ENCODE data around the gene NCKIPSD. TPM values are rescaled to one million over a fixed set of nuclear protein-coding genes. Genes with fewer than 3 reads are reported as not detected.

The NCKIPSD gene
- total RNA-seq, 1 donor from 2014 or later: 18.3 TPM

DNA sequence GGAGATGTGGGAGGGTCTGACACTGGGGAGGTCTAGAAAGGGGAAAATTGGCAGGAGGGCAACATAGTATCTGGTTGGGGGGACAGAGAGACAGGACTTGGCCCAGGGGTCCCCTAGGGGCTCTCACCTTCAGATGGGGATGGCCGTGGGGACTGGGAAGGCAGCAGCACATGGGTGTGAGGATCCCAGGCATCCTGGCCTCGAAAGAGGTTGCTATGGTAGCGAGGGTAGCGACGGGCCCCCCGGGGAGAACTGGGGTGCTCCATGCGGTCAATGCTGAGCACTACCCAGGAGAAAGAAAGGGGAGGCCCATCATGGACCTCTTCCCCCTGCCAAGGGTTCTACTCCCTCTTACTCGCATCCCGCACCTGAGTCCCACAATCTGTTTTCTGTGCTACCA is 38.0 kb downstream of the NCKIPSD start:
- no peak for DNase-seq
- TF ChIP-seq, protein P1, sequence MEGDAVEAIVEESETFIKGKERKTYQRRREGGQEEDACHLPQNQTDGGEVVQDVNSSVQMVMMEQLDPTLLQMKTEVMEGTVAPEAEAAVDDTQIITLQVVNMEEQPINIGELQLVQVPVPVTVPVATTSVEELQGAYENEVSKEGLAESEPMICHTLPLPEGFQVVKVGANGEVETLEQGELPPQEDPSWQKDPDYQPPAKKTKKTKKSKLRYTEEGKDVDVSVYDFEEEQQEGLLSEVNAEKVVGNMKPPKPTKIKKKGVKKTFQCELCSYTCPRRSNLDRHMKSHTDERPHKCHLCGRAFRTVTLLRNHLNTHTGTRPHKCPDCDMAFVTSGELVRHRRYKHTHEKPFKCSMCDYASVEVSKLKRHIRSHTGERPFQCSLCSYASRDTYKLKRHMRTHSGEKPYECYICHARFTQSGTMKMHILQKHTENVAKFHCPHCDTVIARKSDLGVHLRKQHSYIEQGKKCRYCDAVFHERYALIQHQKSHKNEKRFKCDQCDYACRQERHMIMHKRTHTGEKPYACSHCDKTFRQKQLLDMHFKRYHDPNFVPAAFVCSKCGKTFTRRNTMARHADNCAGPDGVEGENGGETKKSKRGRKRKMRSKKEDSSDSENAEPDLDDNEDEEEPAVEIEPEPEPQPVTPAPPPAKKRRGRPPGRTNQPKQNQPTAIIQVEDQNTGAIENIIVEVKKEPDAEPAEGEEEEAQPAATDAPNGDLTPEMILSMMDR (IDR thresholded peaks at IDR 0.05): no peak
- Histone ChIP-seq H3K9me3 (no peaks in the 10 kb centered on the region), H3K27me3 (no peaks in the 10 kb centered on the region), H3K27ac (no peak overlapping the region), H3K4me1 (no peaks in the 10 kb centered on the region), H3K36me3 (no peaks in the 10 kb centered on the region), H3K4me3 (no peak overlapping the region)
- ATAC-seq: no peak
- intact Hi-C loops (cut with DNase I): no loop called here

DNA sequence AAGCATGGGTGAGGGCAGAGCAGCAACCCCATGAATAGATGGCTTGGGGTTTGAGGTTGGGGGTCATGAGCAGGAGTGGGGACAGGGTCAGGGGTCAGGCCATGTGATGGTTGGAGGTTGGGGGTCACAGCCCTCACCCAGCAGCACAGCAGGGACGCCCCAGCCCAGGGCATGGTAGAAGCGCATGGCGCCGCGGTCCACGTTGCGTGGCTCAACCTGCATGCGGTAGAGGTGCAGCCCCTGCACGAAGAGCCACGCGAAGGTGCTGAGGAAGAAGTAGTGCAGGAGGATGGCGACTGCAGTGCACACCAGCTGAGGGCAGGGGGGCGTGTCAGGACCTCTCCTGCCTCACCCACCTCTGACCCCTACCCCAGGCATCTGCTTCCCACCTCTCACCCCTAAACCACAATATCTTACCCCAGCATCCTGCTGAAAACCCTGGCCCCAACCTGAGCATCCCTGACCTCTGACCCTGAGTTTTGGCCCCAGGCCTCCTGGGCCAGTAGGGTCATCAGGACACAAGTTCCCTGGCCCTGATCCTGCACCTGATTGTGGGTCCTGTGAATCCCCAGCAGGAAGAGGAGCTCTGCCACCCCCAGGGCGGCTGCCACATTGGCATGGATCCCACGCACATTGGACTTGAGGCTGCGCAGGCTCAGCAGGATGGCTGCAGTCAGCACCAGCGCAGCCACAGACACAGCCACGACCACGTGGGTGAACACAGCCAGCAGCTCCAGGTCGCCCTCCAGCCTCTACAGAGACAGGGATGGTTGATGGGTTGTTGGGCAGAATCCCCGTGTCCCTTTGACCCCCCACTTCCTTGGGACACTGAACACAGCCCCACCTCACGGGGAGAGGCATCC is 40.6 kb downstream of the NCKIPSD start:
- H3K9me3 ChIP-seq: no peaks in the 10 kb centered on the region
- TF ChIP-seq, protein P1 (IDR thresholded peaks at IDR 0.05): no peak
- H3K27ac ChIP-seq: no peak overlapping the region
- intact Hi-C loops (cut with DNase I): no loop called here
- no peaks in the 10 kb centered on the region for H3K4me1 ChIP-seq
- H3K27me3 ChIP-seq: no peaks in the 10 kb centered on the region
- ATAC-seq: no peak
- H3K36me3 ChIP-seq: no peaks in the 10 kb centered on the region
- no peak for DNase-seq
- no peak overlapping the region for H3K4me3 ChIP-seq

GRCh38 chr3:48642605-48643004 is 43.1 kb downstream of the NCKIPSD start:
- Histone ChIP-seq H3K27ac (no peak overlapping the region), H3K4me3 (no peak overlapping the region), H3K9me3 (no peaks in the 10 kb centered on the region), H3K4me1 (no peaks in the 10 kb centered on the region), H3K27me3 (no peaks in the 10 kb centered on the region), H3K36me3 (no peaks in the 10 kb centered on the region)
- TF ChIP-seq, protein P1 (IDR thresholded peaks at IDR 0.05): no peak
- DNase-seq (no peak), ATAC-seq (no peak)
- intact Hi-C loops (cut with DNase I): no loop called here

DNA sequence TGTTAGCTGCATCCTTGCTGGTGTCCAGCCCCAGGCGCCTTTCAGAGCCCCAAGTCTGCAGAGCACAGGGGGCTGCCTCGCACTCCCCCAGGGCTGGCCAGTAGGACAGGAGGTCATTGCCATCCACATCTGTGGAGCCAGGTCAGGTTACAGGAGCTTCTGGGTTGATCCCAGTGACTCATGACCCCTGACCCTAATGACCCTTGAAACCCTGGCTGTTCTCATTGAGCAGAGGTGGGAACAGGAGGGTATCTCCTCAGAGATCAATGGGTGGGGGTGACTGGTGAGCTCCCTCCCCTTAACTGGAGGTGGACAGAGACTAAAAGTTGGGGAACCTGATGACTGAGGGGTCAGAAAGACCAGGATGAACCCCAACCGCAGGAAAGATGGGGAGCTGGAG is 44.3 kb downstream of the NCKIPSD start:
- no peak overlapping the region for H3K27ac ChIP-seq
- H3K4me1 ChIP-seq: peaks cover 1% of the 10 kb centered on the region
- H3K4me3 ChIP-seq: no peak overlapping the region
- TF ChIP-seq, protein P1 (IDR thresholded peaks at IDR 0.05): no peak
- H3K36me3 ChIP-seq: no peaks in the 10 kb centered on the region
- no peaks in the 10 kb centered on the region for H3K9me3 ChIP-seq
- no peaks in the 10 kb centered on the region for H3K27me3 ChIP-seq
- ATAC-seq: no peak
- no peak for DNase-seq
- intact Hi-C loops (cut with DNase I): no loop called here

GRCh38 chr3:48639944-48640606 is 45.6 kb downstream of the NCKIPSD start:
- intact Hi-C loops (cut with DNase I): no loop called here
- ATAC-seq: no peak
- Histone ChIP-seq H3K27ac (no peak overlapping the region), H3K36me3 (no peaks in the 10 kb centered on the region), H3K9me3 (no peaks in the 10 kb centered on the region), H3K27me3 (no peaks in the 10 kb centered on the region), H3K4me1 (peaks cover 8% of the 10 kb centered on the region), H3K4me3 (no peak overlapping the region)
- TF ChIP-seq, protein P1 (IDR thresholded peaks at IDR 0.05): no peak
- DNase-seq: no peak
